Small intestine (tissue), 7 donors: ENCODE measurements around the gene BAIAP2L2. TPM values are rescaled to one million over a fixed set of nuclear protein-coding genes. Genes with fewer than 3 reads are reported as not detected.
"Not testable (repeated sequence)": the region's sequence is repeated elsewhere in the genome, so short reads cannot be mapped to it uniquely, and the experiment has no call there.

Experiments used
- DNase-seq, 2 donors: peaks; one replicate each; pipeline versions ENCODE4 v3.0.0 to v3.0.0-alpha.2; 2013
- FAIRE-seq: peaks from 2 replicates; lab custom pipeline; 2012; peaks lifted over from hg19 to GRCh38; lab: Jason Lieb, UNC
- H3K27ac ChIP-seq, 3 donors: one replicate each; pipeline ENCODE4 v1.5.1; 2013; ENCODE audit warnings: low read length in 2 of 3, mild to moderate bottlenecking in 2 of 3, control low read depth in 1 of 3, inconsistent platforms in 1 of 3, low read depth in 1 of 3, moderate library complexity in 1 of 3
- H3K27me3 ChIP-seq, 3 donors: one replicate each; pipeline ENCODE4 v1.6.1; 2013; ENCODE audit warnings: low read length in 3 of 3, inconsistent platforms in 1 of 3; ENCODE audit not compliant: control insufficient read depth in 3 of 3, insufficient read depth in 3 of 3
- H3K36me3 ChIP-seq, 3 donors: one replicate each; pipeline ENCODE4 v1.6.1; 2013; ENCODE audit warnings: low read length in 3 of 3, inconsistent platforms in 1 of 3, low read depth in 1 of 3, mild to moderate bottlenecking in 1 of 3, moderate library complexity in 1 of 3; ENCODE audit not compliant: control insufficient read depth in 3 of 3, insufficient read depth in 2 of 3
- H3K4me1 ChIP-seq, 3 donors: one replicate each; pipeline ENCODE4 v1.6.1; 2013; ENCODE audit warnings: low read length in 2 of 3, inconsistent platforms in 1 of 3, low read depth in 1 of 3, mild to moderate bottlenecking in 1 of 3, moderate library complexity in 1 of 3; ENCODE audit not compliant: control insufficient read depth in 3 of 3, insufficient read depth in 2 of 3
- H3K4me3 ChIP-seq, 3 donors: one replicate each; pipeline ENCODE4 v1.5.1; 2013; ENCODE audit warnings: low read length in 3 of 3, control low read depth in 1 of 3, inconsistent platforms in 1 of 3, low read depth in 1 of 3, mild to moderate bottlenecking in 1 of 3, moderate library complexity in 1 of 3
- H3K9me3 ChIP-seq, 2 donors: one replicate each; pipeline ENCODE4 v1.6.1; 2013; ENCODE audit warnings: low read depth in 1 of 2, low read length in 1 of 2; ENCODE audit not compliant: control insufficient read depth in 2 of 2, insufficient read depth in 1 of 2
- WGBS, 3 donors: extraction: QIAGEN DNeasy Blood & Tissue Kit; methylation state at CpG; one replicate each; pipeline ENCODE4 v1.1.7; 2013; 5-methylcytosine and 5-hydroxymethylcytosine counted together
- polyA plus RNA-seq, 4 donors: library from polyadenylated mRNA; stranded (reverse) in 3 of 4; unstranded in 1 of 4; fragments of 200-250 nt in 3 of 4; fragments of 120-200 nt in 1 of 4; gene quantifications; one replicate each; pipeline versions ENCODE4 v1.2.1 to v1.2.3, GENCODE V29; 2013
- donor health status: healthy with polysubstance abuse.
- donor health status: control.
- donor health status: control.
- donor health status: Bipolar disorder and iron deficiency.
- donor health status: healthy.

Gene BAIAP2L2
- polyA plus RNA-seq, 4 donors = 59.0 to 484 (median 251) TPM

DNA sequence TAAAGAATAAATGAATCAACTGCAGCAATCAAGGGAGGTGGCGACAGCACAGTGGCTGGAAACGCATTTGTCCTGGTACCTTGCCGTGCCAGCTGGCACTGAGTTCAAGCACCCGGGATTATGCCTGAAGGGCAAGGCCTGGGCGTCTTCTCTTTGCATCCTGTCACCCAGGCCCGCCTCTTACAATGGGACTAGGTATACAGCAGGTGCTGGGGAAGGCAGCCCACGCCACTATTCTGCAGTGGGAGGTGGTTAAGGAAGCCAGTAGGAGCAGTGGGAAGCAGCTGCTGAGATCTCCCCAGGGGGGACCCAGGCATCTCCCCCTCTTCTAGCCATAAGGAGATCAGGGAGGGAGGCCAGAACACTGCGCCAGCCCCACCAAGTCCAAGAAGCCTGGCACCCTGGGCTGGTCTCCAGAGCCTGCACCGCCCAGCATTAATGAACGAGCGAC, 15.3 kb upstream of the BAIAP2L2 start:
- H3K36me3 ChIP-seq = peaks cover 0 to 77% (median 2%) of the 10 kb centered on the region in 3 donors
- H3K4me1 ChIP-seq = peaks cover 0 to 9% (median 0%) of the 10 kb centered on the region in 3 donors
- no peaks in the 10 kb centered on the region for H3K9me3 ChIP-seq
- no peak overlapping the region for H3K27ac ChIP-seq
- FAIRE-seq (no peak), DNase-seq (no peak)
- 72 to 87% (median 85%) methylated on average over 10 to 11 of the region's 11 CpGs for WGBS, 3 donors
- H3K27me3 ChIP-seq = no peaks in the 10 kb centered on the region
- no peak overlapping the region for H3K4me3 ChIP-seq

DNA sequence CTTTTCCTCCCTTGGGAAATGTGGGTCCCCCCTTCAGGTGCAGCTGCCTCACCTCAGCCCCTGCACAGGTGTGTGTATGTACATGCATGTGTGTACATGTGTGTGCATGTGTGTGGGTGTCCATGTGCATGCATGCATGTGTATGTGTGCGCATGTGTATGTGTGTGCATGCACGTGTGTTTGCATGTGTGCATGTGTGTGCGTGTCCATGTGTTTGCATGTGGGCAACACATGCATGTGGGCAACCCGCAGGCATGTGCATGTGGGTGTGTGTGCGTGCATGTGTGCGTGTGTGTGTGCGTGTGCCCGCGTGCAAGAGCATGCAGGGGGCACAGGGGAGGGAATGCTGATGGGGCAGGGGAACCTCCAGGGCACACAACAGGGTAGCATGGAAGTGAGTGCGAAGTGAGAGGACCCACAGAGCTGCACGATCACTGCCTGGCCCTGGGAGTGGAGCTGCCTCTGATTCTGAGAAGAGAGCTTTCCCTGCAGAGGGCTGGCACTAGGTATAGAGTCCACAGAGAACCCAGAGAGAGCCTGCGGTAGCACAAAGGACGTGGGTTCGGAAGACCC, 14.6 kb upstream of the BAIAP2L2 start:
- no peak overlapping the region for H3K4me3 ChIP-seq
- H3K27me3 ChIP-seq = no peaks in the 10 kb centered on the region
- H3K36me3 ChIP-seq = peaks cover 0 to 72% (median 2%) of the 10 kb centered on the region in 3 donors
- no peaks in the 10 kb centered on the region for H3K9me3 ChIP-seq
- no peak overlapping the region for H3K27ac ChIP-seq
- FAIRE-seq (no peak), DNase-seq (no peak)
- WGBS, 3 donors = 94 to 96% (median 95%) methylated on average over 14 of the region's 14 CpGs
- peaks cover 0 to 8% (median 0%) of the 10 kb centered on the region in 3 donors for H3K4me1 ChIP-seq

DNA sequence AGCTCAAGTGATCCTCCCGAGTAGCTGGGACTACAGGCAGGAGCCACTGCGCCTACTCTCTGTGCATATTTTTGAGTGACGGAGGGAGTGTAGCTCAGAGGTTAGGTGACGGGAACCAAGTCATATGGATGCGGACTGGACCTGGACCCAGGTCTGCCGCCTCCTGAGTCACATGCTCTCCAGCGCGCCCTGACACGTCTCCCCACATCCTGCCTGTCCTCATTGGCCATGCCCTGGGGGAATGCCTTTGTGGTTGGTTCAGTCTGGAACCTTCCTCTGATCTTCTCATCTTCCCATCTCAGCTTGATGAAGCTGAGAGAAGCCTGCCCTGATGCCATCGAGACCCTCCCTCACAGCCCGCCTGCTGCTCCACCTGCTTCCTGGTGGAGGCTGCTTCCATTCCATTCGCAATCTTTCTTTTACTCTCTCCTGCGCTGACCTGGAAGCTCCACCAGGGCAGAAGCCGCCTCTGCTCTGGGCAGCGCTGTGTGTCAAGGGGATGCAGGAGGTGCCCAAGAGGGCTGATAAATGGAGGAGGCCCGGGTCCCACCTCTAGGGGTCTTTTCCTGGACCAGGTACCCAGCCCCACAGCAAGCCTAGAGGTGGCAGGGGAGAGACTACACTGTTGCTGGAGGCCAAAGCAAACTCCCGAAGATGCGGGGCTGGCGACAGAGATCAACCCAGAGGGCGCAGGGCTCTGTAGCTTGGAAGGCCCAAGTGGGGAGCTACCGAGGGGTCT, 13.9 kb upstream of the BAIAP2L2 start:
- no peak for FAIRE-seq
- Histone ChIP-seq H3K9me3 (no peaks in the 10 kb centered on the region), H3K27ac (no peak overlapping the region), H3K27me3 (no peaks in the 10 kb centered on the region), H3K36me3 (peaks cover 0 to 67% (median 2%) of the 10 kb centered on the region in 3 donors), H3K4me1 (peaks cover 0 to under 1% (median 0%) of the 10 kb centered on the region in 3 donors), H3K4me3 (no peak overlapping the region)
- DNase-seq = no peak
- 88 to 95% (median 93%) methylated on average over 21 of the region's 21 CpGs for WGBS, 3 donors

DNA sequence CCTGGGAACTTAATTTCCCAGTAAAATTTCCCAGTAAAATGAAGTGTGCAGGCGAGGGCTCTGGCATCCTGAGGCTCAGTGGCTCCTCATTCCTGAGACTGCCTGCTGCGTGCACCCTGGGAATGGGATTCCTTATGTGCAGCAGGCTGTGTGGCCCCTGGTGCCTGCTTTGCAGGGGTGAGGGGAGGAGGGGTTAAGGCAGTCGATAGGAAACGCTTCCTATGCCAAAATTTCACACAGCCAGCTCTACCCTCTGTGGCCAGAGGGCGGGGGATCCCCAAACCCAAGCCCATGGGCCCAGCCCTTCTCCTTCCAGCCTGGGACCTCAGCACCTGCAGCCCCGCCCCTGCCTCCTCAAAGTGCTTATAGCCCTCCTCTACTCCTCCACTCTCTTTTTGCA, 12.1 kb upstream of the BAIAP2L2 start:
- FAIRE-seq (no peak), DNase-seq (no peak)
- Histone ChIP-seq H3K27ac (no peak overlapping the region), H3K27me3 (no peaks in the 10 kb centered on the region), H3K36me3 (peaks cover 0 to 57% (median 3%) of the 10 kb centered on the region in 3 donors), H3K4me3 (no peak overlapping the region), H3K4me1 (no peaks in the 10 kb centered on the region), H3K9me3 (no peaks in the 10 kb centered on the region)
- WGBS, 3 donors = 78 to 89% (median 86%) methylated on average over 6 of the region's 6 CpGs

DNA sequence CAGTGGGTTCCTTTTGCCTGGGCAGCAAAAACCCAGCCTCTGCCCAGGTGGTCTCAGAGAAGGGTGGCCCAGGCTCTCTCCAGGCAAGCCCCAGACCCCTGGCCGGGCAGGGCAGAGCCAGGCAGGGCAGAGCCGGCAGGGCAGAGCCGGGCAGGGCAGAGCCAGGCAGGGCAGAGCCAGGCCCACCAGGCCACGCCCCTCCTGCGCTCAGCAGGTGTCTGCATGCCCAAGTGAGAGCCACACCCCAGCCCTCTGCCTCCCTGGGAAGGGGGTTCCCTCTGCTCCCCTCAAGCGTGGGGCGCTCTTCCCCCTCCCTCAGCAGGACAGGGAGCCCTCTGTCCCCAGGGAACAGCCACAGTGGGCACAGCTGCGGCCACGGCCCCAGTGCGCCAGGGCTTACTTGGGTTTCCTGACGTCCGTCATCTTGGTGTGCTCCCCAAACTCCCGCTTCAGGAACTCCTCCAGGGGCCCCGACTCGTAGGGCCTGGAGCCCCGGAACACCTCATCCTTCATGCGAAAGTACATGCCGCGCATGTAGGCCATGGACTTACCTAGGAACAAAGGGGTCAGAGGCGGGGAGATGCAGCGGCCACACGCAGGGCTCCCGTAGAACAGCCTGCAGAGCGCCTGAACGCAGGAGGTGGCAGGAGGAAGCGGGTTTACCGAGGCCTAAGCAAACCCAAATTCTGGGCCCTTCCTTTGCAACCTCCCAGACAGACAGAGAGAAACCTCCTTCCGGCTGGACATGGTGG, 10.1 kb upstream of the BAIAP2L2 start:
- Histone ChIP-seq H3K4me1 (no peaks in the 10 kb centered on the region), H3K9me3 (no peaks in the 10 kb centered on the region), H3K27ac (no peak overlapping the region), H3K4me3 (no peak overlapping the region), H3K27me3 (no peaks in the 10 kb centered on the region), H3K36me3 (peaks cover 0 to 47% (median 3%) of the 10 kb centered on the region in 3 donors)
- FAIRE-seq (no peak), DNase-seq (peak in 1 of 2 donors; percentile 49)
- 66 to 84% (median 72%) methylated on average over 27 to 28 of the region's 28 CpGs for WGBS, 3 donors

DNA sequence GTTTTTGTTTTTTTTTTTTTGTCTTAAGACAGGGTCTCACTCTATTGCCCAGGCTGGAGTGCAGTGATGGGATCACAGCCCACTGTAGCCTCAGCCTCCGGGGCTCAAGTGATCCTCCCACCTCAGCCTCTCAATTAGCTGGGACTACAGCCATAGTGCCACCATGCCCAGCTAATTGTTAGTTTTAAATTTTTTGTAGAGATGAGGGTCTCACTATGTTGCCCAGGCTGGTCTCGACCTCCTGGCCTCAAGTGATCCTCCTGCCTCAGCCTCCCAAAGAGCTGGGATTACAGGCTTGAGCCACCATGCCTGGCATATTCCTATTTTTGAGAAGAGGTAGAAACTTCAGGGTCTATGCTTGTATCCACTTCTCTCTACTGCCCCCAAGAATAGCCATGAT, 8.3 kb upstream of the BAIAP2L2 start:
- H3K27ac ChIP-seq, FAIRE-seq, H3K9me3 ChIP-seq, H3K4me3 ChIP-seq, H3K4me1 ChIP-seq, DNase-seq, H3K27me3 ChIP-seq: not testable (repeated sequence)
- peaks cover 2 to 43% (median 3%) of the 10 kb centered on the region in 3 donors for H3K36me3 ChIP-seq
- 92 to 97% (median 95%) methylated on average over 2 of the region's 2 CpGs for WGBS, 3 donors

DNA sequence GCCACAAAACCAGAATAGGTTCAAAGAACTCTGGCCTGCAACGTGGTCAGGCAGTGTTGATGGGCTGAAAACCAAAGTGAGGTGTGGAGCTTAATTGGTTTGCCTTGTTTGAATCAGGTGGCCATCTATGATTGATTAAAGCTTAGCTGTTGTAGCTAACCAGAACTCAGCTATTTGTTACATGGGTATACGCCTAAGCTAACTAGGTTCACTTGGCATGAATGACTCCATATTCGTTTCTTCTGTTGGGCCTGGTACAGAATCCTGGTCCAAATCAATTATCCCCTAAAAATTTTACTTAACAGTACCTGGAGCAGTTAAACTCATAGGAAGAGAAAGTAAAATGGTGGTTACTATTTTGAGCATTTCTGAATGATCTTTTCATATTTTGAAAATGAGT, 7.7 kb upstream of the BAIAP2L2 start:
- peaks cover 0 to 11% (median 0%) of the 10 kb centered on the region in 3 donors for H3K4me1 ChIP-seq
- DNase-seq = no peak
- H3K9me3 ChIP-seq = no peaks in the 10 kb centered on the region
- H3K27ac ChIP-seq = no peak overlapping the region
- no peaks in the 10 kb centered on the region for H3K27me3 ChIP-seq
- no peak overlapping the region for H3K4me3 ChIP-seq
- peaks cover 2 to 45% (median 3%) of the 10 kb centered on the region in 3 donors for H3K36me3 ChIP-seq
- WGBS, 3 donors = 79 to 86% (median 85%) methylated on average over 3 of the region's 3 CpGs
- FAIRE-seq = no peak

DNA sequence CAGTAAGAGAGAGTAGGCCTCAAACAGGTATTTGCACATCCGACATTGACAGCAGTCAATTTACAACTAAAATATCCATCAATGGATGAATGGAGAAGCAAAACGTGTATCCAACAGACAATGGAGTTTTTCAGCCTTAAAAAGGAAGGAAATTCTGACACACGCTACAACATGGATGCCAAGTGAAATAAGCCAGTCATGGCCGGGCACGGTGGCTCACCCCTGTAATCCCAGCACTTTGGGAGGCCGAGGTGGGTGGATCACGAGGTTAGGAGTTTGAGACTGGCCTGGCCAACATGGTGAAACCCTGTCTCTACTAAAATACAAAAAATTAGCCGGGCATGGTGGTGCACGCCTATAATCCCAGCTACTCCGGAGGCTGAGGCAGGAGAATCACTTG, 7.1 kb upstream of the BAIAP2L2 start:
- not testable (repeated sequence) for H3K9me3 ChIP-seq, DNase-seq, H3K27me3 ChIP-seq, H3K27ac ChIP-seq, FAIRE-seq, H3K4me3 ChIP-seq
- 94 to 95% (median 94%) methylated on average over 10 of the region's 10 CpGs for WGBS, 3 donors
- peaks cover 0 to 17% (median 0%) of the 10 kb centered on the region in 3 donors for H3K4me1 ChIP-seq
- H3K36me3 ChIP-seq = peaks cover 2 to 44% (median 3%) of the 10 kb centered on the region in 3 donors
